HCT116 (cell line): ENCODE results near the gene RASGRF2. TPM values are rescaled to one million over a fixed set of nuclear protein-coding genes. Genes with fewer than 3 reads are reported as not detected.

Source experiments
- ATAC-seq: fragments of 200-7000 bp; cut with Tn5 transposase; 2 replicates; pipeline ENCODE4 v1.9.1; 2020; ENCODE audit warnings: mild to moderate bottlenecking, moderate library complexity
- BruUV-seq: library from RNA; stranded (reverse); fragments of 400-500 nt; replicated peaks from 2 replicates; lab custom pipeline; 2021; lab: Mats Ljungman, UMichigan
- CTCF ChIA-PET: fragments of 300-600 bp; sonication (Branson Sonifier 250); formaldehyde crosslinking; loops from one replicate; lab custom pipeline; 2021; ENCODE audit warnings: antibody characterized with exemption; lab: Charles Lee
- POLR2A ChIA-PET: fragments of 300-600, 350-600 bp; sonication (Branson Sonifier 250); formaldehyde crosslinking; loops from one replicate; lab custom pipeline; 2021; ENCODE audit warnings: antibody characterized with exemption; lab: Charles Lee
- RAD21 ChIA-PET, 2 experiments: fragments of 300-600 bp; sonication (Branson Sonifier 250); formaldehyde crosslinking; loops; one replicate each; lab custom pipeline; 2023; ENCODE audit warnings: low total read pairs in 2 of 2; ENCODE audit not compliant: uncharacterized antibody in 2 of 2, unreplicated experiment in 2 of 2, low non-redundant PET in 1 of 2; lab: Charles Lee
- DNase-seq: peaks from one replicate; pipeline ENCODE4 v3.0.0-alpha.2; 2010; ENCODE audit warnings: low read depth, low spot score
- H2AFZ ChIP-seq: fragments of 200-600 bp; shearing (Covaris generic), sonication (generic); 2 replicates; pipeline ENCODE4 v1.6.1; 2017; ENCODE audit warnings: low read depth, mixed run types, mixed read lengths, antibody characterized with exemption, low read length; ENCODE audit not compliant: poor library complexity, severe bottlenecking
- H3K27ac ChIP-seq: 2 replicates; pipeline ENCODE4 v1.5.1; 2012; ENCODE audit warnings: low read depth, low read length
- H3K27me3 ChIP-seq: fragments of 200-600 bp; sonication (generic); 2 replicates; pipeline ENCODE4 v1.6.1; 2016; ENCODE audit warnings: mixed run types, low read length, mixed read lengths; ENCODE audit not compliant: insufficient read depth
- H3K36me3 ChIP-seq, 2 experiments: fragments of 200-500 bp in 1 of 2; fragments of 200-600 bp in 1 of 2; sonication (Bioruptor generic) in 1 of 2; sonication (generic) in 1 of 2; 2 replicates each; pipeline versions ENCODE4 v1.5.1 to v1.6.1; 2014 to 2016; ENCODE audit warnings: low read length in 2 of 2, inconsistent platforms in 1 of 2, mixed read lengths in 1 of 2, mixed run types in 1 of 2; ENCODE audit not compliant: insufficient read depth in 2 of 2, control insufficient read depth in 1 of 2
- H3K4me1 ChIP-seq, 2 experiments: fragments of 200-600 bp in 1 of 2; sonication (generic) in 1 of 2; 2 replicates each; pipeline versions ENCODE4 v1.5.1 to v1.6.1; 2012 to 2017; ENCODE audit warnings: low read length in 2 of 2, inconsistent platforms in 1 of 2, mild to moderate bottlenecking in 1 of 2, mixed read lengths in 1 of 2, mixed run types in 1 of 2, moderate library complexity in 1 of 2; ENCODE audit not compliant: insufficient read depth in 2 of 2, control insufficient read depth in 1 of 2
- H3K4me2 ChIP-seq: fragments of 200-600 bp; sonication (generic); 2 replicates; pipeline ENCODE4 v1.6.1; 2017; ENCODE audit warnings: mixed run types, low read length, mixed read lengths
- H3K4me3 ChIP-seq, 2 experiments: fragments of 200-600 bp in 1 of 2; sonication (generic) in 1 of 2; replicated peaks in 1 of 2; 2 replicates each; pipeline ENCODE4 v1.5.1; 2011 to 2016; ENCODE audit warnings: low read length in 2 of 2, control low read depth in 1 of 2, low read depth in 1 of 2, mild to moderate bottlenecking in 1 of 2, mixed read lengths in 1 of 2, mixed run types in 1 of 2
- H3K79me2 ChIP-seq: fragments of 200-600 bp; sonication (generic); 2 replicates; pipeline ENCODE4 v1.6.1; 2017; ENCODE audit warnings: mild to moderate bottlenecking, mixed run types, low read length, moderate library complexity, mixed read lengths; ENCODE audit not compliant: insufficient read depth
- H3K9ac ChIP-seq: fragments of 200-600 bp; sonication (generic); 2 replicates; pipeline ENCODE4 v1.6.1; 2016; ENCODE audit warnings: low read length, mixed read lengths
- H3K9me2 ChIP-seq: fragments of 200-600 bp; sonication (generic), shearing (Covaris generic); 2 replicates; pipeline ENCODE4 v1.6.1; 2017; ENCODE audit warnings: mixed run types, mild to moderate bottlenecking, moderate library complexity; ENCODE audit not compliant: insufficient read depth
- H3K9me3 ChIP-seq, 2 experiments: fragments of 200-500 bp in 1 of 2; fragments of 200-600 bp in 1 of 2; sonication (Bioruptor generic) in 1 of 2; sonication (generic) in 1 of 2; 2 replicates each; pipeline ENCODE4 v1.6.1; 2014 to 2017; ENCODE audit warnings: low read length in 2 of 2, mixed read lengths in 2 of 2, inconsistent platforms in 1 of 2, low read depth in 1 of 2, mild to moderate bottlenecking in 1 of 2, mixed run types in 1 of 2, moderate library complexity in 1 of 2; ENCODE audit not compliant: control insufficient read depth in 1 of 2, insufficient read depth in 1 of 2
- H4K20me1 ChIP-seq: fragments of 200-600 bp; sonication (generic), shearing (Covaris generic); 2 replicates; pipeline ENCODE4 v1.6.1; 2017; ENCODE audit warnings: mixed run types, mild to moderate bottlenecking, moderate library complexity; ENCODE audit not compliant: insufficient read depth
- CEBPB ChIP-seq: IDR thresholded peaks from 2 replicates; pipeline ENCODE4 v1.6.1; 2012; ENCODE audit warnings: low read depth
- CTCF ChIP-seq, 3 experiments: fragments of 200-600 bp in 1 of 3; sonication (generic) in 1 of 3; IDR thresholded peaks in 2 of 3; conservative IDR thresholded peaks in 1 of 3; 2 replicates each; pipeline ENCODE4 v1.5.1; 2012 to 2017; ENCODE audit warnings: low read depth in 2 of 3, low read length in 2 of 3, antibody characterized with exemption in 1 of 3, borderline replicate concordance in 1 of 3, control low read depth in 1 of 3, mild to moderate bottlenecking in 1 of 3, mixed read lengths in 1 of 3, mixed run types in 1 of 3, moderate library complexity in 1 of 3; ENCODE audit not compliant: insufficient read depth in 1 of 3
- ELF1 ChIP-seq: IDR thresholded peaks from 2 replicates; pipeline ENCODE4 v1.6.1; 2012; ENCODE audit warnings: low read depth, borderline replicate concordance
- EZH2 ChIP-seq: fragments of 200-600 bp; sonication (generic); IDR thresholded peaks from 2 replicates; pipeline ENCODE4 v1.6.1; 2017; ENCODE audit warnings: antibody characterized with exemption, mixed run types
- EZH2phosphoT487 ChIP-seq: fragments of 200-600 bp; IDR thresholded peaks from 2 replicates; pipeline ENCODE4 v1.6.1; 2018; ENCODE audit warnings: antibody characterized with exemption, borderline replicate concordance
- JUND ChIP-seq: IDR thresholded peaks from 2 replicates; pipeline ENCODE4 v1.6.1; 2012
- POLR2AphosphoS5 ChIP-seq: IDR thresholded peaks from 2 replicates; pipeline ENCODE4 v1.6.1; 2011; ENCODE audit warnings: mild to moderate bottlenecking, low read depth, low read length, moderate library complexity
- RAD21 ChIP-seq: IDR thresholded peaks from 2 replicates; pipeline ENCODE4 v1.6.1; 2012; ENCODE audit warnings: low read depth, mild to moderate bottlenecking
- REST ChIP-seq: IDR thresholded peaks from 2 replicates; pipeline ENCODE4 v1.6.1; 2012; ENCODE audit warnings: low read depth
- SIN3A ChIP-seq: IDR thresholded peaks from 2 replicates; pipeline ENCODE4 v1.6.1; 2012; ENCODE audit warnings: low read depth
- SP1 ChIP-seq: IDR thresholded peaks from 2 replicates; pipeline ENCODE4 v1.6.1; 2012; ENCODE audit warnings: low read depth
- TCF7L2 ChIP-seq: IDR thresholded peaks from 2 replicates; pipeline ENCODE4 v1.7.0; 2011; ENCODE audit warnings: borderline replicate concordance, inconsistent platforms; ENCODE audit not compliant: insufficient read depth, insufficient read length; ENCODE audit errors: extremely low read depth
- ZBTB33 ChIP-seq: IDR thresholded peaks from 2 replicates; pipeline ENCODE4 v1.6.1; 2011; ENCODE audit warnings: mild to moderate bottlenecking, low read length, moderate library complexity; ENCODE audit not compliant: insufficient replicate concordance; ENCODE audit errors: extremely low read depth
- ZNF274 ChIP-seq: fragments of 200-500 bp; sonication (Bioruptor generic); IDR thresholded peaks from 2 replicates; pipeline ENCODE4 v1.6.1; 2014; ENCODE audit warnings: mild to moderate bottlenecking, low read depth, low read length, inconsistent platforms
- intact Hi-C: fragments of 100-400 bp; cut with micrococcal nuclease; formaldehyde crosslinking; loops from 2 replicates; pipeline ENCODE4 v1.10.0; 2022
- total RNA-seq: library from RNA; stranded (reverse); gene quantifications from one replicate; pipeline ENCODE4 v1.2.1, GENCODE V29; 2021; ENCODE audit not compliant: unreplicated experiment

Gene RASGRF2
- total RNA-seq, 1 experiment from 2014 or later: 0.05 TPM

DNA sequence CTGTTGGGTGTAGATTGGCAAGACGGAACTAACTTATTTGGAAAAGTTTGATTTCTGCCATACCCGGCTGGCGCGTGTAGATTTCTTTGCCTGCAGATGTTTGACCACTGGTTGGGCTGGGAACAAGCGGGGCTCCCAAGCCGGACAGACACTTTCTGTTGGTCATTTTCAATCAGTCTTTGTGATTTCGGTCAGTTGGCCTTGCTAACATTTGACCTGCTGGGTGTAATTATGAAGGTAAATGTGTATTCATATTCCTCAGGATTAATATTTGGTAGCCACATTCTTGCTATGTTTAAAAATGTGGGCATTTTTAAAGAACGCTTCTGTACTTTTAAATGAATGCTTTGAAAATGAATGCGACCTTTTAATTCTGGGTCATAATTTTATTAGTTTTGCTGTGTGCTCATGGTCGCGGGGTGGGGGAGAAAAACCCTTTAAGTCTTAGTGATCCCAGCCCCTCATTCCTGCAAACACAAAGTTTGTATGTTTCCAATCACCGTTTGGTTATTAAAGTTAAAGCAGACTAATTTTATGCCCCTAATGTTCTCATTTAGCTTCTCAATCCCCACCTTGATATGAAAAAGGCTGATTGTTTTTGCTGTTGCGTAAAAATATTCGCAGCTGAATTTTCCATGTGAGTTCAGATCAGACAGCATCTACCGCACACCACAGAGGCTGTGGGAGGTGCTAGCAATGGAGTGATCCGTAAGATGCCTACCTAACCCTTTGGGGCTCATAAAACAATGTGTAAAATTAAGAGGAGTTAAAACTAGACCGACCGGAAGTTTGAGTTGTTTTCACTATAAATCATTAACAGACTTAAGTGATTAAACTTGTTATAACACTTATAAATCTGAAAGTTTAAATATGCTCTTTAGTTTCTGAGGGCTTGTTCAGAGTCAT lies 1.5 kb downstream of the RASGRF2 start:
- Histone ChIP-seq H3K27me3 (no peaks in the 10 kb centered on the region), H4K20me1 (no peaks in the 10 kb centered on the region), H3K9me3 (no peaks in the 10 kb centered on the region), H3K4me2 (no peak overlapping the region), H3K4me3 (no peak overlapping the region), H3K36me3 (no peaks in the 10 kb centered on the region), H3K4me1 (no peaks in the 10 kb centered on the region), H3K9me2 (no peaks in the 10 kb centered on the region), H3K9ac (no peak overlapping the region), H3K27ac (no peak overlapping the region), H3K79me2 (no peaks in the 10 kb centered on the region), H2AFZ (no peak overlapping the region)
- ChIA-PET CTCF (no interaction called here), RAD21 (no interaction called here), POLR2A (no interaction called here)
- no peak for ATAC-seq
- intact Hi-C loops: no loop called here
- TF ChIP-seq ZNF274 (no peak), CEBPB (no peak), EZH2 (no peak), EZH2phosphoT487 (no peak), TCF7L2 (no peak), RAD21 (no peak), JUND (no peak), REST (no peak), CTCF (IDR thresholded peaks at IDR 0.05 in 2 of 3, conservative IDR thresholded peaks at IDR 0.05 in 1 of 3; ENCODE audit: borderline replicate concordance in 1 of 3, insufficient read depth in 1 of 3, low read depth in 2 of 3, low read length in 2 of 3) (no peak), POLR2AphosphoS5 (no peak), SP1 (no peak), ELF1 (no peak), ZBTB33 (no peak), SIN3A (no peak)
- BruUV-seq: no TSS peak
- DNase-seq: no peak
